GM18498 (cell line): ENCODE data around the gene TOM1.
"Not testable (repeated sequence)": the region's sequence is repeated elsewhere in the genome, so short reads cannot be mapped to it uniquely, and the experiment has no call there.

Source experiments
- ATAC-seq: cut with Tn5 transposase; IDR thresholded peaks from one replicate; pipeline ENCODE4 v1.9.1; 2021; ENCODE audit warnings: mild to moderate bottlenecking, moderate library complexity; ENCODE audit not compliant: unreplicated experiment

Gene TOM1

DNA sequence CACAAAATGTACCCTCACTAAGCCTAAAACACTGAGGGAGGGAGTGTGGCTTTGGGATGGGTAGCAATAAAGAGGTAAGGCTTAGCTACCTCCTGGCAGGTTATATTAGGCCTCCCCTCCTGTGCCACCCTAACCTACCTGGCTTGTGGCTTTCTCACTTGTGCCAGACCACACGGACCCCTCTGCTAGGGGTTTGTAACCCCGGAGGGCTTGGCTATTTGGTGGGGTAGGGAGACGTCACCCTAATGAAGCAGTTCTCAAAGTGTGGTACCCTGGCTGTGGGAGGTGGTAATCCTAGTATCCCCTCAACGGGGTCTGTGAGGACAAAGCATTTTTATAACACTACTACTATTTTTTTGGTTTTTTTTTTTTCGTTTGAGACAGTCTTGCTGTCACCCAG, 91.2 kb downstream of the TOM1 start:
- ATAC-seq, result no peak

DNA sequence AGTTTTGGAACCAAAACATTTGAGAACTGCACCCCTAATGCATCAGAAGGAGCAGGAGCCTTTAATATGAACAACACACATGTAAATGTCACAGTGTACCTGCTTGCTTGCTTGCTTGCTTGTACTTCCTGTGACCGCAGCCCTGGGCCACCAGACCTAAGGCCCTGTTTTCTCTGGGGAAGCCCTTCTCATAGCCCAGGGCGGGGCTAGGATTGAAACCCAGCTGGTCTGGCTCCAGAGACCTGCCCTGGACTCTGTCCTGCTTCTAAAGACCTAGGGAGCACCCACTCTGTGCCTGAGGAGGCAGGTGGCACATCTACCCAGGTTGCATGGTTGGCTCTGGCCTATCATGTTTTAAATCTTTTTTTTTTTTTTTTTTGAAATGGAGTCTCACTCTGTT, 92.7 kb downstream of the TOM1 start:
- ATAC-seq, result no peak

- ATAC-seq, result no peak
These were observed 93.7 kb downstream of the TOM1 start for GRCh38 chr22:35393116-35394010.

DNA sequence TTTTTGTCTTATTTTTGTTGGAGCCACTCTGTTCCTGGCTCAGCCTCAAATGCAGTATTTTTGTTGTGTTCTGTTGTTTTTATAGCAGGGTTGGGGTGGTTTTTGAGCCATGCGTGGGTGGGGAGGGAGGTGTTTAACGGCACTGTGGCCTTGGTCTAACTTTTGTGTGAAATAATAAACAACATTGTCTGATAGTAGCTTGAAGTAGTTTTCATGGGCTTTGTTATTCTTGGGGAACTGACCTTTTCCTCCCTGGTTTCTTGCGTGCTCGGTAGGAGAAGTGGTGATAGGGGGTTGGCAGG, 94.3 kb downstream of the TOM1 start:
- ATAC-seq, result no peak

DNA sequence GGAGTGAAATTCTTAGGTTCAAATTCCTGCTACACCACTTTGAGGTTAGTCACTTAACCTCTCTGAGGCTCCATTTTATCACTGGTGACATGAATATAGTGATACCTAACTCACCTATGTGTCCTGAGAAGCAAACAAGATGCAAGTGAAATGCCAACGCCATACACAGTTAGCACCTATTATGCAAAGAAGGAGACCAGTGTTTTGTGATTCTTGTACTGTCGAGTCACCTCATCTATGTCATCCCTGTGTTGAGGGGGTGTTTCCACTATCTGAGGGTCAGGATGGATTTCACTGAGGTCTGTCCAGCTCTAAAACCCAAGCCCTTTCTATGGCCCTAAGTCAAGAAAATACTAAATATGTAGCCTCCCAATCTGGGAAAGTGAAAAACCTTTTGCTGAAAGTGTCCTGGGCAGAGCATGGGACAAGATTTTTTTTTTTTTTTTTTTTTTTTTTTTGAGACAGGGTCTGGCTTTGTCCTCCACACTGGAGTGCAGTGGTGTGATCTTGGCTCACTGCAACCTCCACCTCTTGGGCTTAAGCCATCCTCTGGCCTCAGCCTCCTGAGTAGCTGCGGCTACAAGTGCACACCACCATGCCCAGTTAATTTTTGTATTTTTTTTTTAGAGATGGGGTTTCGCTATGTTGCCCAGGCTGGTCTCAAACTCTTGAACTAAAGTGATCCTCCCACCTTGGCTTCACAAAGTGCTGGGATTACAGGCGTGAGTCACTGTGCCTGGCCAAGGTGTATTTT, 95.3 kb downstream of the TOM1 start:
- ATAC-seq, result no peak

DNA sequence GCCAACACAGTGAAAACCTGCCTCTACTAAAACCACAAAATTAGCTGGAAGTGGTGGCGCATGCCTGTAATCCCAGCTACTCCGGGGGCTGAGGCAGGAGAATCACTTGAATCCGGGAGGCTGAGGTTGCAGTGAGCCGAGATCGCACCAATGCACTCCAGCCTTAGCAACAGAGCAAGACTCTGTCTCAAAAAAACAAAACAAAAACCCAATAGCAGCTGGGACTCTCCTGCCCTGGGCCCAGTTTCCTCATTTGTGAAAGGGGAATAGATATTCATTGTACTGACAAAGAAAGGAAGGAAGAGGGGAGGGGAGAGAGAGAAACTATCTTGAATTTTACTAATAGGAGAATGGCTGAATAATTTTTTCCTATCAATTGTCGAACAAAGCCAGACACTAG, 96.9 kb downstream of the TOM1 start:
- ATAC-seq, result not testable (repeated sequence)

DNA sequence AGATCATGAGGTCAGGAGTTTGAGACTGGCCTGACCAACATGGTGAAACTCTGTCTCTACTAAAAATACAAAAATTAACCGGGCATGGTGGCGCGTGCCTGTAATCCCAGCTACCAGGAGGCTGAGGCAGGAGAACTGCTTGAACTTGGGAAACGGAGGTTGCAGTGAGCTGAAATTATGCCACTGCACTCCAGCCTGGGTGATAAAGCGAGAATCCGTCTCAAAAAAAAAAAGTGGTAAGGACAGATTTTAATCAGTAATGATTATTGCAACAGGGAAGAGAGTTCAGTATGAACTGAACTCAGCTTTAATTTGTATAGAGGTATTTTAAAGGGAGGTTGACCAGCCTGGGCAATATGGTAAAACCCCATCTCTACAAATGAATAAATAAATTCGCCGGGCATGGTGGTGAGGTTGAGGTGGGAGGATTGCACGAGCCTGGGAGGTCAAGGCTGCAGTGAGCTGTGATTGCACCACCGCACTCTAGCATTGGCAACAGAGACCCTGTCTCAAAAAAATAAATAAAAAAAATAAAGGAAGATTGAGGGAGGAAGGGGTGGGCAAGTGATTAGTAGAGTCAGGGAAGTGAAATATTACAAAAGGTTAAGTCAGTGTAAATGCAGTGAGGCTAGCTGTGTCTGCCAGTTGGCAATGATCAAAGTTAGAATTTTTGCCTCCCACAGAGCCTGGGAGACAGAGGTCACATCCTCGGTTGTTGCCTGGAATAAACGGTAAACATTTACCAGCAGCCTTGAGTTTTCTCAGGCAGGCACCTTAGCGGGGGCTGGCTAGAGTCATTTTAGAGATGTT, 97.6 kb downstream of the TOM1 start:
- ATAC-seq, result no peak
